Endothelial cell of hepatic sinusoid (primary cell): Measurements from ENCODE around the gene ADRB1.

Source experiments
- in situ Hi-C: cut with HindIII; loops from 2 replicates; pipeline ENCODE4 v1.10.0; 2017; ENCODE audit warnings: low sequenced_read_pairs

The ADRB1 gene

DNA sequence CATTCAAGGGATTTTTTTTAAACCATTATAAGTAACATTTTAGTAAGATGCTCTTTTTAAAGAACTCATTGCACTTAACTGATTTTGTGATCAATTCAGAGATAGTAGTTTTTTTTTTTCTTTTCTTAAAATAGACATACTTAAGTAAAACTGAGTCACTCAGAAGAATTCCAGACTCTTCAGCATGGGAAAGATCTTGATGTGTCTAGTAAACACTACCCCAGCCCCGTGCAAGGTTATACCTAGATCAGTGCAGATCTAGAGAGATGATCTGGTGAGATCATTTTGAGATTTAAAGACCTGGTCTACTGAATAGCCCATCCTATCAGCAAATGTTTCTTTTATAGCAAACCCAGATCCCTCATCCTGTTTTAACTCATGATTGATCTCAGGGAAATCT is 8.6 kb downstream of the ADRB1 start:
- in situ Hi-C loops: no loop called here

DNA sequence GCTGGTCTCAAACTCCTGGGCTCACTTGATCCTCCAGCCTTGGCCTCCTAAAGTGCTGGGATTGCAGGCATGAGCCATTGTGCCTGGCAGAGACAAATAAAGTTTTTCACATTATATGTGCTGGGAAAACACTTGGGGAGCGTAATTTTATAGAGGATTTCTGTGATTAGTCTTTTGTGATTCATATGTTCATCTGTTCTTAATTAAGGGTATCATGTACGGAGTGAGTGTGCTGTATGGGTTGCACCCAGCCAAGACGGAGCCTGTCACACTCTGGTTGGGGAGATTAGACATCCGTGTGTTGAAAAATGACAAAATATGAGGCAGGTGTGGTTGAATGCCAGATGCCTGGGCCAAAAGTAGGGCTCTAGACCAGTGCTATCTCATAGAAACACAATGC is 10.3 kb downstream of the ADRB1 start:
- in situ Hi-C loops: no loop called here

GRCh38 chr10:114057855-114058254 is 14.2 kb downstream of the ADRB1 start:
- in situ Hi-C loops: no loop called here

- in situ Hi-C loops: no loop called here
Observed at GRCh38 chr10:114058297-114058696, 14.6 kb downstream of the ADRB1 start.

GRCh38 chr10:114059561-114059960 is 15.9 kb downstream of the ADRB1 start:
- in situ Hi-C loops: no loop called here

DNA sequence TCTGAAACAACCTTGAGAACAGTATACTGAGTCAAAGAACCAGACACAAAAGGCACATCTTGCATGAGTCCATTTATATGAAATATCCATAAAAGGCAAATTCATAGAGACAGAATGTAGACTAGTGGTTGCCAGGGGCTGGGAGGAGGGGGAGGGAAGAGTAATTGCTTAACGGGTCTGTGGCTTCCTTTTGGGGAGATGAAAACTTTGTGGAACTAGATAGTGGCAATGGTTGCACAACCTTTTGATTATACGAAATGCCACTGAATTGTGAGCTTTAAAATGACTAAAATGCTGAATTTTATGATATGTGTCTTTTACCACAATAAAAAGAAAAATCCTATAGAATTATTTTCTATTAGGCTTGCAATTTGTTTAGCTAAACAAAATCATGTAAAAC is 16.8 kb downstream of the ADRB1 start:
- in situ Hi-C loops: loop anchor here (5.0 kb wide), 2 partner anchors 52 to 53 kb away; no protein-coding TSS in a partner anchor

- in situ Hi-C loops: loop anchor here (5.0 kb wide), 2 partner anchors 51 to 54 kb away; no protein-coding TSS in a partner anchor
Observed at GRCh38 chr10:114061148-114061547, 17.5 kb downstream of the ADRB1 start.

- in situ Hi-C loops: loop anchor here (5.0 kb wide), 2 partner anchors 51 to 54 kb away; no protein-coding TSS in a partner anchor
Observed at GRCh38 chr10:114061789-114062188, 18.1 kb downstream of the ADRB1 start.

GRCh38 chr10:114064151-114065048 is 20.7 kb downstream of the ADRB1 start:
- in situ Hi-C loops: loop anchor here (5.0 kb wide), 2 partner anchors 48 to 57 kb away; no protein-coding TSS in a partner anchor

GRCh38 chr10:114065049-114065435 is 21.4 kb downstream of the ADRB1 start:
- in situ Hi-C loops: no loop called here

- in situ Hi-C loops: no loop called here
Observed at GRCh38 chr10:114068054-114068707, 24.5 kb downstream of the ADRB1 start.

DNA sequence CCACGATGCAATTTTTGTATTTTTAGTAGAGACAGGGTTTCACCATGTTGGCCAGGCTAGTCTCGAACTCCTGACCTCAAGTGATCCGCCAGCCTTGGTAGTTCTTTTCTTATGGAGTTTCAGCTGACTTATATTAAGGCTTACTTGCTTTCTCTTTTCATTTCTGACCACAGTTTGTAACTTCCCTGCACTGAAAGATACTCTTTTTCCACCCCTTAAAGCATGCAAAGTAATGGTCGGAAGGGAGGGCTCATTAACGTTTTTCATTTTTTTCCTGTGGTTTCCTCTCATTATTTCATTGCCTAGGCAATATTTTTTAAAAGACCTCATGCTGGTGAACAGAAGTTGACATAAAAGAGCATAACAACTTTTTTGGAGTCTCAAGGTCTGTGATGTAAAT is 27.0 kb downstream of the ADRB1 start:
- in situ Hi-C loops: no loop called here

GRCh38 chr10:114071178-114071577 is 27.5 kb downstream of the ADRB1 start:
- in situ Hi-C loops: no loop called here

- in situ Hi-C loops: no loop called here
Observed at GRCh38 chr10:114073395-114074186, 29.9 kb downstream of the ADRB1 start.

DNA sequence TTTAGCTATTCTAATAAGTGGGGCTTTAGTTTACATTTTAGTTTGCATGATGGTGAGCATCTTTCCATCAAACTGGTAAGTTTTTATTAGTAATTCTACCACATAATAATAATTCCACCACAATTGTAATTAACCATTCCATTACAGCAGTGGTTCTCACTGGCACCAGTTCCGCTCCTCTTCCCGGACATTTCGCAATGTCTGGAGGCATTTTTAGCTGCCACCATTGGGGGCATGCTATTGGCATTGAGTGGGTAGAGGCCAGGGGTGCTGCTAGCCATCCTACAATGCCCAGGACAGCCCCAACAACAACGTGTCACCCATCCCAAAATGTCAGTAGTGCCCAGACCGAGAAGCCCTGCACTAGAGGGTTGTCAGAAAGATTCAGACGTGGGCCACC is 31.4 kb downstream of the ADRB1 start:
- in situ Hi-C loops: no loop called here

- in situ Hi-C loops: no loop called here
Observed at GRCh38 chr10:114077347-114077746, 33.7 kb downstream of the ADRB1 start.

- in situ Hi-C loops: no loop called here
Observed at GRCh38 chr10:114077815-114078219, 34.2 kb downstream of the ADRB1 start.

GRCh38 chr10:114078346-114078745 is 34.7 kb downstream of the ADRB1 start:
- in situ Hi-C loops: no loop called here

GRCh38 chr10:114079421-114079820 is 35.8 kb downstream of the ADRB1 start:
- in situ Hi-C loops: no loop called here

DNA sequence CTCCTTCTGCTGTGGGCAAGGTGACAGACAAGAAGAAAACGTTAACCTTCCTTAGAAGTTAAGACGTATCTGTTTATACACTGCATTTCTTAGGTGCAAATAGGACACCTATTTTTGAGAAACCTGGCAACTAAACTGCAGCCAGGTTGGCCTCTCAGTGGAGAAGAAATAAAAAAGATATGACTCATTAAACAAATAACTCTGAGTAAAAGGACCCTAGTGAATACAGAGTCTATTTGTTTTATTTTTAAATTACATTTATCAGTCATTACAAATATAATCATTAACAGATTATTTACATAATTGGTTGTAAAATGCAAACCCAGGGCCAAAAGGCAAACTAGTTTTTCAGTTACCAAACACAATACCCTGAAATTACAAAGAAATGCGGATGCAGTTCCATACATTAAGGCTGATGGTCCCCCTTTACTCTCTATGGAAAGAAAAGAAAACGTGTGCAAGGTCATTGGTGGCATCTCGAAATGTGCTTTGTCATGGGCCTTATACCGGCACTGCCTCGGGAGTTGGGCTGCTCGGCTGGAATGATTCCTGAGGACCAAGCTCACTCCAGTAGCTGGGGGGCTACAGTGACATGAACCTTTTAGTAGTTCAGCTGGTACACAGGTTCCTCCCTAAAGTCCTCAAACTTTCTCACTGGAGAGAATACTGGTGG is 38.4 kb downstream of the ADRB1 start:
- in situ Hi-C loops: no loop called here

DNA sequence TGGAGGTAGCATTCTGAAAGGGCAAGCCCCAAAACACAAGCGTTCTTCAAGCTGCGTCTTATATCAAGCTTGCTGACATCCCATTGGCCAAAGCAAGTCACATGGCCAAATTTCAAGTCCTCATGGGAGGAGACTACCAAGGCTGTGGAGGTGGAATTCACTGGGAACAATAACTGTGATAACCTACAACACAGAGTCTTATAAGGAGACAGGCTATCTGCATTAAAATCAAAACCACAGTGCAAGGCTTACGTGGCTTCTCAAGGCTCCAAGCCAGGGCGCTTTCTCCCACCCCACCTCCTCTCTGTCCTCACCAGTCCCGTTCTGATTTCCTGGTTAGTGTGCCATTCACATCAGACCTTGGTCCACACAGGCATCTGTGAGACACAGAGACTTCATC is 39.4 kb downstream of the ADRB1 start:
- in situ Hi-C loops: no loop called here
